ENCODE measurements around the gene KRTAP5-6.

The KRTAP5-6 gene

DNA sequence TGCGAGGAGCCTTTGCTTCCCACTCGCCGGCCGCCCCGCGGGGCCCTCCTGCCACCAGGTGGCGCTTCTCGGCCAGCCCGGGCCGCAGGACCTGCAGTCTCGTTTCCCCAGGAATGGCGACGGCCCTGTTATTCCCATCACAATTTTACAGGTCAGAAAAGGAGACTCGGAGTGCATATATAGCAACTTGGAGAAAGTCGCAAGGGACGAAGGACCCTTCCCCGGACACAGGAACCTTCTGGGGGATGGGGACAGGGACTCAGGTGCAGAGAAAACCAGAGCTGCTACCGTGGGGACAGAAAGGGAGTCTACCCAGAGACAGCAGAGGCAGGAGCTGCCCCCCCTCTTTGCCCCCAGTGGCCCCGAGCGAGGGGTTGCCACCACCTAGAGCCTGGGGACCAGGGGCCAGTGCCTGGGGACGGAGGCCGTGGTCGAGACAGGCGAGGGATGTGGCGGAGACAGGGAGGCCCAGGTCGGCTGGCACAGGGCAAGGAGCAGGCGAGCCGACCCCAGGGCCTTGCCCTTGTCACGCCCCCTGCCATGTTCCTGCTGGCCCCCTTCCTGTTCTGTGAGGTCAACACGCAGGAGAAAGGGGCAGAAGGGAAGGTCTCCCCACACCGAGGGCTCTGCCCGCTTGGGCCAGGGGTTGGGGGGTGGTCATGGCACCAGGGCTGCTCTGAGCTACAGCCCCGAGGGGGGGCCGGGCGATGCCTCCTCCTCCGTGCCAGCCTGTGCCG, 3.5 kb upstream of the KRTAP5-6 start (continued):
- TF ChIP-seq ZNF184 (tag by site-specific recombination; IDR thresholded peaks at IDR 0.05) (no peak), ZNF248 (tag by site-specific recombination; IDR thresholded peaks at IDR 0.05) (no peak), ZNF335 (tag by site-specific recombination; conservative IDR thresholded peaks at IDR 0.05) (no peak; the same call in 1 of the 2 replicates), ZNF544 (tag by site-specific recombination; IDR thresholded peaks at IDR 0.05) (no peak), ZNF521 (tag by site-specific recombination; IDR thresholded peaks at IDR 0.05) (no peak), ZNF654 (tag by site-specific recombination; IDR thresholded peaks at IDR 0.05; ENCODE audit: low read depth) (peak; percentile 38; the same call in 1 of the 2 replicates), ZNF560 (tag by site-specific recombination; IDR thresholded peaks at IDR 0.05; ENCODE audit: borderline replicate concordance) (no peak), ZNF624 (tag by site-specific recombination; IDR thresholded peaks at IDR 0.05) (no peak), ZNF350 (tag by site-specific recombination; IDR thresholded peaks at IDR 0.05) (no peak), SP7 (tag by site-specific recombination; IDR thresholded peaks at IDR 0.05) (no peak), ZBTB1 (tag by site-specific recombination; IDR thresholded peaks at IDR 0.05) (no peak), ZXDB (tag by site-specific recombination; IDR thresholded peaks at IDR 0.05) (0 out of 2 replicates have a peak, but pooled peaks have one; percentile 2), ZNF830 (tag by site-specific recombination; IDR thresholded peaks at IDR 0.05; ENCODE audit: low read depth) (no peak), ZNF514 (tag by site-specific recombination; IDR thresholded peaks at IDR 0.05) (no peak), ZNF214 (tag by site-specific recombination; IDR thresholded peaks at IDR 0.05; ENCODE audit: borderline replicate concordance) (no peak), ZNF660 (tag by site-specific recombination; IDR thresholded peaks at IDR 0.05) (peak; percentile 75; the same call in 1 of the 2 replicates), ZNF549 (tag by site-specific recombination; IDR thresholded peaks at IDR 0.05) (no peak), ZNF416 (tag by site-specific recombination; IDR thresholded peaks at IDR 0.05) (no peak), PRDM1 (tag by site-specific recombination; IDR thresholded peaks at IDR 0.05) (no peak), ZNF623 (tag by site-specific recombination; IDR thresholded peaks at IDR 0.05) (no peak), ZNF169 (tag by site-specific recombination; IDR thresholded peaks at IDR 0.05) (no peak), ZBTB48 (tag by site-specific recombination; IDR thresholded peaks at IDR 0.05) (no peak; the same call in 1 of the 2 replicates), GLIS2 (tag by site-specific recombination; IDR thresholded peaks at IDR 0.05) (peak; percentile 76), ZNF48 (tag by site-specific recombination; IDR thresholded peaks at IDR 0.05) (no peak)
- TF ChIP-seq, protein P1, sequence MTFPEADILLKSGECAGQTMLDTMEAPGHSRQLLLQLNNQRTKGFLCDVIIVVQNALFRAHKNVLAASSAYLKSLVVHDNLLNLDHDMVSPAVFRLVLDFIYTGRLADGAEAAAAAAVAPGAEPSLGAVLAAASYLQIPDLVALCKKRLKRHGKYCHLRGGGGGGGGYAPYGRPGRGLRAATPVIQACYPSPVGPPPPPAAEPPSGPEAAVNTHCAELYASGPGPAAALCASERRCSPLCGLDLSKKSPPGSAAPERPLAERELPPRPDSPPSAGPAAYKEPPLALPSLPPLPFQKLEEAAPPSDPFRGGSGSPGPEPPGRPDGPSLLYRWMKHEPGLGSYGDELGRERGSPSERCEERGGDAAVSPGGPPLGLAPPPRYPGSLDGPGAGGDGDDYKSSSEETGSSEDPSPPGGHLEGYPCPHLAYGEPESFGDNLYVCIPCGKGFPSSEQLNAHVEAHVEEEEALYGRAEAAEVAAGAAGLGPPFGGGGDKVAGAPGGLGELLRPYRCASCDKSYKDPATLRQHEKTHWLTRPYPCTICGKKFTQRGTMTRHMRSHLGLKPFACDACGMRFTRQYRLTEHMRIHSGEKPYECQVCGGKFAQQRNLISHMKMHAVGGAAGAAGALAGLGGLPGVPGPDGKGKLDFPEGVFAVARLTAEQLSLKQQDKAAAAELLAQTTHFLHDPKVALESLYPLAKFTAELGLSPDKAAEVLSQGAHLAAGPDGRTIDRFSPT (tag by site-specific recombination; IDR thresholded peaks at IDR 0.05), result peak; percentile 52; the same call in 1 of the 2 replicates
- TF ChIP-seq, protein P2, sequence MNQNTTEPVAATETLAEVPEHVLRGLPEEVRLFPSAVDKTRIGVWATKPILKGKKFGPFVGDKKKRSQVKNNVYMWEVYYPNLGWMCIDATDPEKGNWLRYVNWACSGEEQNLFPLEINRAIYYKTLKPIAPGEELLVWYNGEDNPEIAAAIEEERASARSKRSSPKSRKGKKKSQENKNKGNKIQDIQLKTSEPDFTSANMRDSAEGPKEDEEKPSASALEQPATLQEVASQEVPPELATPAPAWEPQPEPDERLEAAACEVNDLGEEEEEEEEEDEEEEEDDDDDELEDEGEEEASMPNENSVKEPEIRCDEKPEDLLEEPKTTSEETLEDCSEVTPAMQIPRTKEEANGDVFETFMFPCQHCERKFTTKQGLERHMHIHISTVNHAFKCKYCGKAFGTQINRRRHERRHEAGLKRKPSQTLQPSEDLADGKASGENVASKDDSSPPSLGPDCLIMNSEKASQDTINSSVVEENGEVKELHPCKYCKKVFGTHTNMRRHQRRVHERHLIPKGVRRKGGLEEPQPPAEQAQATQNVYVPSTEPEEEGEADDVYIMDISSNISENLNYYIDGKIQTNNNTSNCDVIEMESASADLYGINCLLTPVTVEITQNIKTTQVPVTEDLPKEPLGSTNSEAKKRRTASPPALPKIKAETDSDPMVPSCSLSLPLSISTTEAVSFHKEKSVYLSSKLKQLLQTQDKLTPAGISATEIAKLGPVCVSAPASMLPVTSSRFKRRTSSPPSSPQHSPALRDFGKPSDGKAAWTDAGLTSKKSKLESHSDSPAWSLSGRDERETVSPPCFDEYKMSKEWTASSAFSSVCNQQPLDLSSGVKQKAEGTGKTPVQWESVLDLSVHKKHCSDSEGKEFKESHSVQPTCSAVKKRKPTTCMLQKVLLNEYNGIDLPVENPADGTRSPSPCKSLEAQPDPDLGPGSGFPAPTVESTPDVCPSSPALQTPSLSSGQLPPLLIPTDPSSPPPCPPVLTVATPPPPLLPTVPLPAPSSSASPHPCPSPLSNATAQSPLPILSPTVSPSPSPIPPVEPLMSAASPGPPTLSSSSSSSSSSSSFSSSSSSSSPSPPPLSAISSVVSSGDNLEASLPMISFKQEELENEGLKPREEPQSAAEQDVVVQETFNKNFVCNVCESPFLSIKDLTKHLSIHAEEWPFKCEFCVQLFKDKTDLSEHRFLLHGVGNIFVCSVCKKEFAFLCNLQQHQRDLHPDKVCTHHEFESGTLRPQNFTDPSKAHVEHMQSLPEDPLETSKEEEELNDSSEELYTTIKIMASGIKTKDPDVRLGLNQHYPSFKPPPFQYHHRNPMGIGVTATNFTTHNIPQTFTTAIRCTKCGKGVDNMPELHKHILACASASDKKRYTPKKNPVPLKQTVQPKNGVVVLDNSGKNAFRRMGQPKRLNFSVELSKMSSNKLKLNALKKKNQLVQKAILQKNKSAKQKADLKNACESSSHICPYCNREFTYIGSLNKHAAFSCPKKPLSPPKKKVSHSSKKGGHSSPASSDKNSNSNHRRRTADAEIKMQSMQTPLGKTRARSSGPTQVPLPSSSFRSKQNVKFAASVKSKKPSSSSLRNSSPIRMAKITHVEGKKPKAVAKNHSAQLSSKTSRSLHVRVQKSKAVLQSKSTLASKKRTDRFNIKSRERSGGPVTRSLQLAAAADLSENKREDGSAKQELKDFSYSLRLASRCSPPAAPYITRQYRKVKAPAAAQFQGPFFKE (tag by site-specific recombination; IDR thresholded peaks at IDR 0.05; ENCODE audit: borderline replicate concordance), result no peak
- TF ChIP-seq, protein P3, sequence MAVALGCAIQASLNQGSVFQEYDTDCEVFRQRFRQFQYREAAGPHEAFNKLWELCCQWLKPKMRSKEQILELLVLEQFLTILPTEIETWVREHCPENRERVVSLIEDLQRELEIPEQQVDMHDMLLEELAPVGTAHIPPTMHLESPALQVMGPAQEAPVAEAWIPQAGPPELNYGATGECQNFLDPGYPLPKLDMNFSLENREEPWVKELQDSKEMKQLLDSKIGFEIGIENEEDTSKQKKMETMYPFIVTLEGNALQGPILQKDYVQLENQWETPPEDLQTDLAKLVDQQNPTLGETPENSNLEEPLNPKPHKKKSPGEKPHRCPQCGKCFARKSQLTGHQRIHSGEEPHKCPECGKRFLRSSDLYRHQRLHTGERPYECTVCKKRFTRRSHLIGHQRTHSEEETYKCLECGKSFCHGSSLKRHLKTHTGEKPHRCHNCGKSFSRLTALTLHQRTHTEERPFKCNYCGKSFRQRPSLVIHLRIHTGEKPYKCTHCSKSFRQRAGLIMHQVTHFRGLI (tag by site-specific recombination; IDR thresholded peaks at IDR 0.05), result no peak
- TF ChIP-seq, protein P4, sequence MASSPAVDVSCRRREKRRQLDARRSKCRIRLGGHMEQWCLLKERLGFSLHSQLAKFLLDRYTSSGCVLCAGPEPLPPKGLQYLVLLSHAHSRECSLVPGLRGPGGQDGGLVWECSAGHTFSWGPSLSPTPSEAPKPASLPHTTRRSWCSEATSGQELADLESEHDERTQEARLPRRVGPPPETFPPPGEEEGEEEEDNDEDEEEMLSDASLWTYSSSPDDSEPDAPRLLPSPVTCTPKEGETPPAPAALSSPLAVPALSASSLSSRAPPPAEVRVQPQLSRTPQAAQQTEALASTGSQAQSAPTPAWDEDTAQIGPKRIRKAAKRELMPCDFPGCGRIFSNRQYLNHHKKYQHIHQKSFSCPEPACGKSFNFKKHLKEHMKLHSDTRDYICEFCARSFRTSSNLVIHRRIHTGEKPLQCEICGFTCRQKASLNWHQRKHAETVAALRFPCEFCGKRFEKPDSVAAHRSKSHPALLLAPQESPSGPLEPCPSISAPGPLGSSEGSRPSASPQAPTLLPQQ (tag by site-specific recombination; IDR thresholded peaks at IDR 0.05), result no peak
